ENCODE data around the gene PCDHGB4. TPM values are rescaled to one million over a fixed set of nuclear protein-coding genes. Genes with fewer than 3 reads are reported as not detected.
"Not testable (repeated sequence)": the region's sequence is repeated elsewhere in the genome, so short reads cannot be mapped to it uniquely, and the experiment has no call there.

PCDHGB4 gene
- total RNA-seq, 3 donors from 2014 or later (not counting 1 experiment from before 2014, with no cell fraction given) = 0.31 to 0.40 TPM; not detected in 1

GRCh38 chr5:141412854-141413539 lies 25.5 kb downstream of the PCDHGB4 start, which contains the start of gene PCDHGA10:
Gene PCDHGA10, plus strand, starts transcription at chr5:141412987. Its CDS starts 189 bp downstream, at chr5:141413176.
- DNase-seq = peak in 1 of 2 donors; percentile 73
- Histone ChIP-seq H3K4me3 (ENCODE audit: low read length) (peak within 1 kb of the TSS; percentile 22), H3K27ac (ENCODE audit: low read length) (peak within 1 kb of the TSS; percentile 22), H3K27me3 (ENCODE audit: control insufficient read depth, insufficient read depth, low read length) (peaks cover 68% of the 10 kb centered on the region), H3K36me3 (ENCODE audit: control insufficient read depth, insufficient read depth, low read length) (no peaks in the 10 kb centered on the region), H3K9me3 (ENCODE audit: control insufficient read depth, insufficient read depth, low read length) (peaks cover 21% of the 10 kb centered on the region), H3K4me1 (ENCODE audit: control insufficient read depth, insufficient read depth, low read length) (peaks cover 27% of the 10 kb centered on the region)
- H3K9me3 Mint-ChIP-seq = peaks cover 2 to 9% of the 10 kb centered on the region in 2 donors
- H3K27me3 Mint-ChIP-seq (ENCODE audit: low read depth in 2 of 2) = peaks cover 52 to 60% of the 10 kb centered on the region in 2 donors
- H3K27ac Mint-ChIP-seq = peak within 1 kb of the TSS; percentile 61 to 82
- H3K4me1 Mint-ChIP-seq = peaks cover 35 to 54% of the 10 kb centered on the region in 2 donors
- H3K36me3 Mint-ChIP-seq = peaks cover 36% of the 10 kb centered on the region
- H3K4me3 Mint-ChIP-seq = peak within 1 kb of the TSS; percentile 93
- intact Hi-C loops (cut with micrococcal nuclease) = loop anchor here (2.0 to 5.0 kb wide), 2 partner anchors 99 to 152 kb away; no protein-coding TSS in a partner anchor
- peak; percentile 63 for TF ChIP-seq CTCF (IDR thresholded peaks at IDR 0.05)
- peak; percentile 63 to 67 (median 65) for ATAC-seq
- 20% methylated on average over 31 of the region's 31 CpGs for WGBS (ENCODE audit: insufficient coverage)

- 22% methylated on average over 23 of the region's 25 CpGs for WGBS (ENCODE audit: insufficient coverage)
- Mint-ChIP-seq H3K9me3 (peaks cover 2 to 7% of the 10 kb centered on the region in 2 donors), H3K36me3 (peaks cover 36% of the 10 kb centered on the region), H3K4me3 (peak overlapping the region; percentile 93), H3K27ac (peak overlapping the region; percentile 61 to 82), H3K27me3 (ENCODE audit: low read depth in 2 of 2) (peaks cover 52 to 63% of the 10 kb centered on the region in 2 donors), H3K4me1 (peaks cover 38 to 51% of the 10 kb centered on the region in 2 donors)
- ATAC-seq (no peak), DNase-seq (no peak)
- Histone ChIP-seq H3K36me3 (ENCODE audit: control insufficient read depth, insufficient read depth, low read length) (no peaks in the 10 kb centered on the region), H3K9me3 (ENCODE audit: control insufficient read depth, insufficient read depth, low read length) (peaks cover 24% of the 10 kb centered on the region), H3K27me3 (ENCODE audit: control insufficient read depth, insufficient read depth, low read length) (peaks cover 68% of the 10 kb centered on the region), H3K27ac (ENCODE audit: low read length) (no peak overlapping the region), H3K4me1 (ENCODE audit: control insufficient read depth, insufficient read depth, low read length) (peaks cover 25% of the 10 kb centered on the region), H3K4me3 (ENCODE audit: low read length) (peak overlapping the region; percentile 22)
- intact Hi-C loops (cut with micrococcal nuclease) = loop anchor here (2.0 to 5.0 kb wide), 2 partner anchors 99 to 151 kb away; no protein-coding TSS in a partner anchor
- no peak for TF ChIP-seq CTCF (IDR thresholded peaks at IDR 0.05)
Observed at GRCh38 chr5:141413540-141414069, 26.1 kb downstream of the PCDHGB4 start.

GRCh38 chr5:141414548-141415274 lies 27.2 kb downstream of the PCDHGB4 start:
- H3K27ac ChIP-seq (ENCODE audit: low read length); H3K36me3 ChIP-seq (ENCODE audit: control insufficient read depth, insufficient read depth, low read length); H3K9me3 Mint-ChIP-seq; H3K4me3 ChIP-seq (ENCODE audit: low read length); DNase-seq; ATAC-seq: not testable (repeated sequence)
- H3K4me3 Mint-ChIP-seq = peak overlapping the region; percentile 73
- H3K27me3 ChIP-seq (ENCODE audit: control insufficient read depth, insufficient read depth, low read length) = peaks cover 65% of the 10 kb centered on the region
- intact Hi-C loops (cut with micrococcal nuclease) = loop anchor here (5.0 kb wide), 1 partner anchor 98 kb away; no protein-coding TSS in a partner anchor
- H3K27me3 Mint-ChIP-seq (ENCODE audit: low read depth in 2 of 2) = peaks cover 53 to 67% of the 10 kb centered on the region in 2 donors
- H3K27ac Mint-ChIP-seq = peak overlapping the region in 1 of 2 donors; percentile 82
- WGBS (ENCODE audit: insufficient coverage) = 43% methylated on average over 46 of the region's 46 CpGs
- peaks cover 32% of the 10 kb centered on the region for H3K36me3 Mint-ChIP-seq
- H3K4me1 Mint-ChIP-seq = peaks cover 38 to 47% of the 10 kb centered on the region in 2 donors
- H3K9me3 ChIP-seq (ENCODE audit: control insufficient read depth, insufficient read depth, low read length) = peaks cover 27% of the 10 kb centered on the region
- peaks cover 25% of the 10 kb centered on the region for H3K4me1 ChIP-seq (ENCODE audit: control insufficient read depth, insufficient read depth, low read length)

- Mint-ChIP-seq H3K4me3 (peak overlapping the region; percentile 73), H3K36me3 (peaks cover 30% of the 10 kb centered on the region), H3K4me1 (peaks cover 38 to 44% of the 10 kb centered on the region in 2 donors), H3K27me3 (ENCODE audit: low read depth in 2 of 2) (peaks cover 54 to 69% of the 10 kb centered on the region in 2 donors)
- peaks cover 65% of the 10 kb centered on the region for H3K27me3 ChIP-seq (ENCODE audit: control insufficient read depth, insufficient read depth, low read length)
- ATAC-seq; H3K27ac Mint-ChIP-seq; H3K9me3 Mint-ChIP-seq; H3K4me3 ChIP-seq (ENCODE audit: low read length); H3K27ac ChIP-seq (ENCODE audit: low read length); H3K36me3 ChIP-seq (ENCODE audit: control insufficient read depth, insufficient read depth, low read length); intact Hi-C loops (cut with micrococcal nuclease); DNase-seq: not testable (repeated sequence)
- 25% methylated on average over 24 of the region's 24 CpGs for WGBS (ENCODE audit: insufficient coverage)
- H3K9me3 ChIP-seq (ENCODE audit: control insufficient read depth, insufficient read depth, low read length) = peaks cover 30% of the 10 kb centered on the region
- H3K4me1 ChIP-seq (ENCODE audit: control insufficient read depth, insufficient read depth, low read length) = peaks cover 25% of the 10 kb centered on the region
Observed at GRCh38 chr5:141415275-141415618, 27.7 kb downstream of the PCDHGB4 start.

All from natural killer cell (primary cell).